NCI-H187 treated with DMSO at 0.1 percent for 48 hours (cell line): ENCODE measurements around the gene EPB41L4A.

Source experiments
- DNase-seq: peaks from one replicate; lab custom pipeline; 2025; lab: John Stamatoyannopoulos, UW

The EPB41L4A gene

GRCh38 chr5:112154940-112155686 lies 264.0 kb downstream of the EPB41L4A start:
- no peak for DNase-seq

- DNase-seq = no peak
These were observed 269.4 kb downstream of the EPB41L4A start for GRCh38 chr5:112149727-112150126.

GRCh38 chr5:112146323-112147226 lies 272.5 kb downstream of the EPB41L4A start:
- no peak for DNase-seq

GRCh38 chr5:112143690-112144089 lies 275.4 kb downstream of the EPB41L4A start:
- DNase-seq = no peak

GRCh38 chr5:112142769-112143270 lies 276.3 kb downstream of the EPB41L4A start:
- DNase-seq = no peak

- no peak for DNase-seq
These were observed 277.5 kb downstream of the EPB41L4A start for GRCh38 chr5:112141582-112141981.

- DNase-seq = no peak
These were observed 280.6 kb downstream of the EPB41L4A start for GRCh38 chr5:112138526-112138925.

- DNase-seq = no peak
These were observed 282.3 kb downstream of the EPB41L4A start for GRCh38 chr5:112136773-112137172.

- DNase-seq = no peak
These were observed 291.2 kb downstream of the EPB41L4A start for GRCh38 chr5:112127861-112128260.

- DNase-seq = no peak
These were observed 292.1 kb downstream of the EPB41L4A start for GRCh38 chr5:112126982-112127381.

- DNase-seq = no peak
These were observed 293.2 kb downstream of the EPB41L4A start for GRCh38 chr5:112125903-112126302.

GRCh38 chr5:112124788-112125187 lies 294.3 kb downstream of the EPB41L4A start:
- no peak for DNase-seq

GRCh38 chr5:112123086-112123485 lies 296.0 kb downstream of the EPB41L4A start:
- DNase-seq = no peak

GRCh38 chr5:112122353-112122752 lies 296.7 kb downstream of the EPB41L4A start:
- no peak for DNase-seq

GRCh38 chr5:112121258-112121657 lies 297.8 kb downstream of the EPB41L4A start:
- no peak for DNase-seq

- DNase-seq = no peak
These were observed 299.1 kb downstream of the EPB41L4A start for GRCh38 chr5:112119969-112120368.

GRCh38 chr5:112119508-112119907 lies 299.6 kb downstream of the EPB41L4A start:
- no peak for DNase-seq

- DNase-seq = no peak
These were observed 301.5 kb downstream of the EPB41L4A start for GRCh38 chr5:112117551-112117950.

- no peak for DNase-seq
These were observed 302.7 kb downstream of the EPB41L4A start for GRCh38 chr5:112116371-112116770.

GRCh38 chr5:112113565-112113964 lies 305.5 kb downstream of the EPB41L4A start:
- no peak for DNase-seq
